ENCODE measurements around the gene M1AP. TPM values are rescaled to one million over a fixed set of nuclear protein-coding genes. Genes with fewer than 3 reads are reported as not detected.

Gene M1AP
- total and polyA plus RNA-seq, 11 donors: 0.07 to 0.88 (median 0.21) TPM; not detected in 6

DNA sequence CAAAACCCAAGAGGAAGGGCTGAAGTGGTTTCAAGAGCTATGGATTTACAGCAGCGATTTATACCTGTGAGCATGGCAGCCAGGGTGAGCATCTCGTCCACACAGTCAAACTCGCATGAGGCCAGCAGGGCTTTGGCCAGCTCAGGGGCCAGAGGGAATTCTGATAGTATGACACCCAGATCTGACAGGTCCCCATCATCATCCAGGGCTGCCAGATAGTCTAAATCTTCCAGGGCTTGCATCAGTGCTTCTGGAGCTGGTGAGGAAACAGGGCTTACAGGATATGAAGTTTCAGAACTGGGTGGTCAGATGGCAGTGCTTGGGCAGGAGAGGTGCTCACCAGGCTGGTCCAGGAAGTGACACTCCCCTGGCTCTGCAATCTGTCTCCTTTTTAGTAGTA lies 125.6 kb downstream of the M1AP start:
- ATAC-seq (no peak), DNase-seq (peak in 1 of 5 donors; percentile 11)
- Histone ChIP-seq H3K9me3 (no peaks in the 10 kb centered on the region), H3K36me3 (peaks cover 0 to 22% (median 19%) of the 10 kb centered on the region in 9 donors), H3K4me3 (no peak overlapping the region), H3K27me3 (peaks cover 7 to 38% (median 35%) of the 10 kb centered on the region in 9 donors), H3K27ac (no peak overlapping the region), H3K4me1 (peaks cover 0 to 4% (median 0%) of the 10 kb centered on the region in 12 donors)
- WGBS, 4 donors: 69 to 81% (median 72%) methylated on average over 3 of the region's 3 CpGs
- TF ChIP-seq POLR2A (IDR thresholded peaks at IDR 0.05): no peak
- TF ChIP-seq, protein P1, sequence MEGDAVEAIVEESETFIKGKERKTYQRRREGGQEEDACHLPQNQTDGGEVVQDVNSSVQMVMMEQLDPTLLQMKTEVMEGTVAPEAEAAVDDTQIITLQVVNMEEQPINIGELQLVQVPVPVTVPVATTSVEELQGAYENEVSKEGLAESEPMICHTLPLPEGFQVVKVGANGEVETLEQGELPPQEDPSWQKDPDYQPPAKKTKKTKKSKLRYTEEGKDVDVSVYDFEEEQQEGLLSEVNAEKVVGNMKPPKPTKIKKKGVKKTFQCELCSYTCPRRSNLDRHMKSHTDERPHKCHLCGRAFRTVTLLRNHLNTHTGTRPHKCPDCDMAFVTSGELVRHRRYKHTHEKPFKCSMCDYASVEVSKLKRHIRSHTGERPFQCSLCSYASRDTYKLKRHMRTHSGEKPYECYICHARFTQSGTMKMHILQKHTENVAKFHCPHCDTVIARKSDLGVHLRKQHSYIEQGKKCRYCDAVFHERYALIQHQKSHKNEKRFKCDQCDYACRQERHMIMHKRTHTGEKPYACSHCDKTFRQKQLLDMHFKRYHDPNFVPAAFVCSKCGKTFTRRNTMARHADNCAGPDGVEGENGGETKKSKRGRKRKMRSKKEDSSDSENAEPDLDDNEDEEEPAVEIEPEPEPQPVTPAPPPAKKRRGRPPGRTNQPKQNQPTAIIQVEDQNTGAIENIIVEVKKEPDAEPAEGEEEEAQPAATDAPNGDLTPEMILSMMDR (IDR thresholded peaks at IDR 0.05): no peak
- intact Hi-C loops (cut with DNase I): no loop called here

DNA sequence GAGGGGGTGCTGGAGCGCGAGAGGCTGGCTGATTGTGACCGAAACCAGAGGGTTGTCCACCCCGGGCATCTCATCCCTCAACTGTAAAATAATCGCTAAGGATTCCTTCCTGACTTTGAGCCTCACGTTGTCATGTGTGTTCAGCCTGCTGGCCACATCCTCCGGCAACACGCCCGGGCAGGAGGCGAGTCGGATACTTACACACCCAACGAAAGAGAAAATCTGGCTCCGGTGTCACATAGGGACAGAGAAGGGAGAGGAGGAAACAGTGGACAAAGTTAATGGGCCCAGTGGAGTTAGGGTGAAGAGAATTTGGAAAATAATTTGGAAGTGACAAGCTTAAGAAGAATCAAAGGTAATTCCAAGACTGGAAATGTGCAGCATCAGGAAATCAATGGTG lies 131.5 kb downstream of the M1AP start:
- H3K36me3 ChIP-seq: no peaks in the 10 kb centered on the region
- 60 to 65% (median 63%) methylated on average over 13 of the region's 13 CpGs for WGBS, 4 donors
- peaks cover 57 to 97% (median 93%) of the 10 kb centered on the region in 9 donors for H3K27me3 ChIP-seq
- no peak overlapping the region for H3K27ac ChIP-seq
- no peak for DNase-seq
- no peak for ATAC-seq
- intact Hi-C loops (cut with DNase I): no loop called here
- no peak for TF ChIP-seq POLR2A (IDR thresholded peaks at IDR 0.05)
- TF ChIP-seq, protein P1 (IDR thresholded peaks at IDR 0.05): no peak
- H3K9me3 ChIP-seq: no peaks in the 10 kb centered on the region
- H3K4me3 ChIP-seq: peak overlapping the region in 11 of 12 donors; percentile 18 to 58 (median 40)
- H3K4me1 ChIP-seq: peaks cover 0 to 38% (median 22%) of the 10 kb centered on the region in 12 donors

DNA sequence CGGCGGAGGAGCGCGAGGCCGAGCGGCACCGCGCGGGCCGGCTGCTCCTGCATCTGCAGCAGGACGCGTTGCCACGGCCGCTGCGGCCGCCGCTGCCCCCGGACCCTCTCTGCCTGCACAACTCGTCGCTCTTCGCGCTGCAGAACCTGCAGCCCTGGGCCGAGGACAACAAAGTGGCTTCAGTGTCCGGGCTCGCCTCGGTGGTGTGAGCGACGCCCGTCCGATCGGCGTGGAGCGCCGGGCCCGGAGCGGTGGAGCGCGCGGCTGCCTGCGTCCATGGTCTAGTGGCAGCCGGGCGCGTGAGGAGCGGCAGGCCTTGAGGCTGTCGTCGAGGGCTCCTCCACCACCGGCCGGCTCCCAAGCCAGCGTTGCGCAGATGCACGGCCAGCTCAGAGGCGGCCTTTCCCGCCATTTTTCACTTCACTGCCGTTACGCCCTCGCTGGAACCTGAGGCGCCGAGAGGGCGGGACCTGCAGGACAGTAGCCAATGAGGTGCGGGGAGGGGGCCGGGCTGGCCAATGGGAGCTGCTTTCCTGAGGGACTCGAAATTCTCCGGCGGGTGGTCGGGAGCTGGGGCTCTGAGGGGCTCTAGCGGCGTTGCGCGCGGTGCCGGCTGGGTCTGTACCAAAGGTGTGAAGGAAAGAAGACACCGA lies 132.0 kb downstream of the M1AP start:
- 1 to 3% (median 2%) methylated on average over 15 to 72 of the region's 72 CpGs for WGBS, 4 donors
- TF ChIP-seq, protein P1 (IDR thresholded peaks at IDR 0.05): no peak
- Histone ChIP-seq H3K36me3 (no peaks in the 10 kb centered on the region), H3K4me1 (peaks cover 0 to 38% (median 22%) of the 10 kb centered on the region in 12 donors), H3K27ac (no peak overlapping the region), H3K9me3 (no peaks in the 10 kb centered on the region), H3K4me3 (peak overlapping the region; percentile 18 to 58 (median 39)), H3K27me3 (peaks cover 61 to 100% (median 99%) of the 10 kb centered on the region in 9 donors)
- ATAC-seq (peak in 3 of 4 donors; percentile 79 to 88 (median 86)), DNase-seq (peak; percentile 67 to 83 (median 75))
- intact Hi-C loops (cut with DNase I): no loop called here

DNA sequence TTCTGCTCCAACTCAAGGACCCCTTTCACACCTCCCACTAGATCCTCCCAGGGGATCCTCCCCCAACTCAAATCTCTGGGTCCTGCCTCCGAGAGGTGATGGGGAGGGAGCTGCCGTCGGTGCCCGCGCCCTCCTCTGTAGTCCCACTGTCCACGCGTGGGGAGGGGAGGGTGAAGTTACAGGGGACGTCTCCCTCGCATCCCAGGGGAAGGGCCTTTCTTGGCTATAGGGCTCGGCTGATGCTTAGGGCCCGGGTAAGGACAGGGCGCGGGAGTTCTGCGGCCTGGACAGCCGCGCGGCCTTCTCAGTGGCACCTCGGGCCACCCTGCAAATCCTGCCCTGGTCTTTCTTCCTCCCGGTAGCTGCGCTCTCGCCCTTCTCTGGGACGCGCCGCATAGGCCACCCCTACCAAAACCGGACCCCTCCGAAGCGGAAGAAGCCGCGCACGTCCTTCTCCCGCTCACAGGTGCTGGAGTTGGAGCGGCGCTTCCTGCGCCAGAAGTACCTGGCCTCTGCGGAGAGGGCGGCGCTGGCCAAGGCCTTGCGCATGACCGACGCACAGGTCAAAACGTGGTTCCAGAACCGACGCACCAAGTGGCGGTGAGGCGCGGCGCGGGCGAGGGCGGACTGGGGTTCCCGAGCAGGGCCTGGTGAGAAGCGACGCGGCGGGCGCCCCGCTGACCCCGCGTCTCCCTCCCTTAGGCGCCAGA lies 132.7 kb downstream of the M1AP start:
- TF ChIP-seq, protein P1 (IDR thresholded peaks at IDR 0.05): no peak
- TF ChIP-seq POLR2A (IDR thresholded peaks at IDR 0.05): no peak
- peak overlapping the region; percentile 18 to 58 (median 39) for H3K4me3 ChIP-seq
- H3K9me3 ChIP-seq: no peaks in the 10 kb centered on the region
- no peak for DNase-seq
- H3K4me1 ChIP-seq: peaks cover 0 to 38% (median 22%) of the 10 kb centered on the region in 12 donors
- ATAC-seq: peak in 1 of 4 donors; percentile 5
- no peak overlapping the region for H3K27ac ChIP-seq
- no peaks in the 10 kb centered on the region for H3K36me3 ChIP-seq
- intact Hi-C loops (cut with DNase I): no loop called here
- H3K27me3 ChIP-seq: peaks cover 61 to 100% (median 99%) of the 10 kb centered on the region in 9 donors
- 4 to 12% (median 8%) methylated on average over 11 to 60 of the region's 60 CpGs for WGBS, 4 donors

Data from heart left ventricle (tissue), 16 donors.